Measurements from ENCODE around the gene SYNE1. TPM values are rescaled to one million over a fixed set of nuclear protein-coding genes. Genes with fewer than 3 reads are reported as not detected.

The SYNE1 gene
- total and polyA plus RNA-seq, 2 of the 8 experiments (the other 6 are each of a cell fraction or from before 2014, with no cell fraction given): 2.8 to 5.5 TPM

DNA sequence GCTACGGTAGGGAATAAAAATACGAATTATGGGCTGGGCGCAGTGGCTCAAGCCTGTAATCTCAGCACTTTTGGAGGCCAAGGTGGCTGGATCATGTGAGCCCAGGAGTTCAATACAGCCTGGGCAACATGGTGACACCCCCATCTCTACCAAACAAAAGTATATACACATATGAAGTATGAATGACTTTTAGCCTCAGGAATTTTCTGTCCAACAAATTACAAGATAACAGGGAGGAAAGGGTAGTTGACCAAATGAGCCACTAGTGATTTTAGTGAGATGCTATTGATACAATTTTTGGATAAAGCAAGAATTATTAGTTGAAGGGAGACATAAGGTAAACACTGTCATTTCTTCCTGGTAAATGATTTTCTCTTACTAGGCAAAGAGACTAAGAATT is 328.2 kb downstream of the SYNE1 start:
- no peak overlapping the region for H4K8ac ChIP-seq (ENCODE audit: extremely low read depth, insufficient read depth, low read length)
- H2AFZ ChIP-seq (ENCODE audit: low read length): no peak overlapping the region
- no peaks in the 10 kb centered on the region for H3K9me3 ChIP-seq (ENCODE audit: insufficient read depth in 2 of 2, low read depth in 1 of 2, low read length in 1 of 2)
- ChIA-PET CTCF (ENCODE audit: partially characterized antibody) (interaction anchor here (1.2 kb wide), 1 partner anchor 30 kb away, joined by 4 read pairs; no protein-coding TSS in a partner anchor), POLR2A (ENCODE audit: partially characterized antibody) (no interaction called here)
- H3K4ac ChIP-seq (replicated peaks; ENCODE audit: insufficient read length, low read depth, low read length): no peak overlapping the region
- H3K27me3 ChIP-seq (replicated peaks in 1 of 4; ENCODE audit: control insufficient read depth in 3 of 4, extremely low read depth in 1 of 4, insufficient read depth in 3 of 4, low read length in 3 of 4): no peaks in the 10 kb centered on the region
- no peak overlapping the region for H2BK120ac ChIP-seq (replicated peaks; ENCODE audit: low read depth, low read length)
- no peak overlapping the region for H4K5ac ChIP-seq (ENCODE audit: insufficient read length, low read depth, low read length)
- H3K18ac ChIP-seq (ENCODE audit: extremely low read depth, low read length): no peak overlapping the region
- H3K56ac ChIP-seq (replicated peaks; ENCODE audit: insufficient read length, low read depth, low read length): no peak overlapping the region
- H2AK5ac ChIP-seq (ENCODE audit: low read depth, low read length): no peak overlapping the region
- H2BK15ac ChIP-seq (ENCODE audit: low read length): no peak overlapping the region
- no peaks in the 10 kb centered on the region for H3K79me2 ChIP-seq (ENCODE audit: control insufficient read depth in 1 of 2, insufficient read depth in 2 of 2, low read length in 2 of 2)
- H2BK5ac ChIP-seq (ENCODE audit: low read depth, low read length): no peak overlapping the region
- H4K20me1 ChIP-seq (replicated peaks in 1 of 2; ENCODE audit: control insufficient read depth in 1 of 2, insufficient read depth in 2 of 2, low read length in 2 of 2): no peaks in the 10 kb centered on the region
- H3K23ac ChIP-seq (ENCODE audit: insufficient read length): no peak overlapping the region
- no peak overlapping the region for H2BK12ac ChIP-seq (ENCODE audit: low read depth, low read length)
- WGBS, 2 experiments (ENCODE audit: extremely low coverage in 1 of 2, insufficient coverage in 1 of 2, insufficient read length in 1 of 2, insufficient replicate concordance in 2 of 2, low coverage in 1 of 2, low lambda C conversion rate in 2 of 2, missing lambda C conversion rate in 1 of 2): 85% methylated on average over 3 of the region's 3 CpGs; no CpG with 5 or more reads in 1 of the 2 experiments
- H2BK20ac ChIP-seq (ENCODE audit: low read length): no peak overlapping the region
- no peak overlapping the region for H3K9ac ChIP-seq (replicated peaks in 1 of 4; ENCODE audit: extremely low read depth in 1 of 4, low read depth in 3 of 4, low read length in 3 of 4)
- no peaks in the 10 kb centered on the region for H3K36me3 ChIP-seq (ENCODE audit: control insufficient read depth in 2 of 4, insufficient read depth in 4 of 4, low read length in 3 of 4)
- H4K91ac ChIP-seq (replicated peaks; ENCODE audit: insufficient read length, low read length): no peak overlapping the region
- H3K79me1 ChIP-seq (ENCODE audit: low read depth, low read length): no peaks in the 10 kb centered on the region
- H3K4me3 ChIP-seq (ENCODE audit: extremely low read depth in 1 of 4, insufficient read depth in 2 of 4, low read depth in 3 of 4, low read length in 4 of 4): no peak overlapping the region
- no peaks in the 10 kb centered on the region for H3K23me2 ChIP-seq (ENCODE audit: low read depth, low read length)
- no peak overlapping the region for H3K14ac ChIP-seq (ENCODE audit: insufficient read length)
- FAIRE-seq (no peak), DNase-seq (ENCODE audit: low read depth in 1 of 2, low spot score in 2 of 2) (no peak)
- no peak overlapping the region for H3K27ac ChIP-seq (ENCODE audit: low read depth, low read length)
- H3K4me2 ChIP-seq (ENCODE audit: insufficient read depth in 1 of 2, low read depth in 2 of 2, low read length in 2 of 2): no peak overlapping the region
- H3K4me1 ChIP-seq (replicated peaks in 1 of 4; ENCODE audit: control insufficient read depth in 3 of 4, insufficient read depth in 4 of 4, low read length in 3 of 4): no peaks in the 10 kb centered on the region
- TF ChIP-seq, protein P1, sequence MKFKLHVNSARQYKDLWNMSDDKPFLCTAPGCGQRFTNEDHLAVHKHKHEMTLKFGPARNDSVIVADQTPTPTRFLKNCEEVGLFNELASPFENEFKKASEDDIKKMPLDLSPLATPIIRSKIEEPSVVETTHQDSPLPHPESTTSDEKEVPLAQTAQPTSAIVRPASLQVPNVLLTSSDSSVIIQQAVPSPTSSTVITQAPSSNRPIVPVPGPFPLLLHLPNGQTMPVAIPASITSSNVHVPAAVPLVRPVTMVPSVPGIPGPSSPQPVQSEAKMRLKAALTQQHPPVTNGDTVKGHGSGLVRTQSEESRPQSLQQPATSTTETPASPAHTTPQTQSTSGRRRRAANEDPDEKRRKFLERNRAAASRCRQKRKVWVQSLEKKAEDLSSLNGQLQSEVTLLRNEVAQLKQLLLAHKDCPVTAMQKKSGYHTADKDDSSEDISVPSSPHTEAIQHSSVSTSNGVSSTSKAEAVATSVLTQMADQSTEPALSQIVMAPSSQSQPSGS (IDR thresholded peaks at IDR 0.05; ENCODE audit: low read length): no peak
- TF ChIP-seq JUN (IDR thresholded peaks at IDR 0.05; ENCODE audit: low read depth, low read length) (no peak), CEBPB (IDR thresholded peaks at IDR 0.05; ENCODE audit: low read depth, low read length) (no peak), TAF1 (IDR thresholded peaks at IDR 0.05; ENCODE audit: low read depth, low read length) (no peak), RFX5 (IDR thresholded peaks at IDR 0.05; ENCODE audit: borderline replicate concordance, low read depth, low read length) (no peak), POLR2AphosphoS5 (IDR thresholded peaks at IDR 0.05; ENCODE audit: low read depth, low read length) (no peak), RBBP5 (IDR thresholded peaks at IDR 0.05; ENCODE audit: borderline replicate concordance, low read depth, low read length) (no peak), ZNF274 (IDR thresholded peaks at IDR 0.05; ENCODE audit: borderline replicate concordance, extremely low read depth, low read length) (no peak), EGR1 (IDR thresholded peaks at IDR 0.05; ENCODE audit: borderline replicate concordance, low read depth, low read length) (no peak), SP2 (IDR thresholded peaks at IDR 0.05; ENCODE audit: low read length) (no peak)
- TF ChIP-seq, protein P2, sequence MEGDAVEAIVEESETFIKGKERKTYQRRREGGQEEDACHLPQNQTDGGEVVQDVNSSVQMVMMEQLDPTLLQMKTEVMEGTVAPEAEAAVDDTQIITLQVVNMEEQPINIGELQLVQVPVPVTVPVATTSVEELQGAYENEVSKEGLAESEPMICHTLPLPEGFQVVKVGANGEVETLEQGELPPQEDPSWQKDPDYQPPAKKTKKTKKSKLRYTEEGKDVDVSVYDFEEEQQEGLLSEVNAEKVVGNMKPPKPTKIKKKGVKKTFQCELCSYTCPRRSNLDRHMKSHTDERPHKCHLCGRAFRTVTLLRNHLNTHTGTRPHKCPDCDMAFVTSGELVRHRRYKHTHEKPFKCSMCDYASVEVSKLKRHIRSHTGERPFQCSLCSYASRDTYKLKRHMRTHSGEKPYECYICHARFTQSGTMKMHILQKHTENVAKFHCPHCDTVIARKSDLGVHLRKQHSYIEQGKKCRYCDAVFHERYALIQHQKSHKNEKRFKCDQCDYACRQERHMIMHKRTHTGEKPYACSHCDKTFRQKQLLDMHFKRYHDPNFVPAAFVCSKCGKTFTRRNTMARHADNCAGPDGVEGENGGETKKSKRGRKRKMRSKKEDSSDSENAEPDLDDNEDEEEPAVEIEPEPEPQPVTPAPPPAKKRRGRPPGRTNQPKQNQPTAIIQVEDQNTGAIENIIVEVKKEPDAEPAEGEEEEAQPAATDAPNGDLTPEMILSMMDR (IDR thresholded peaks at IDR 0.05; ENCODE audit: control extremely low read depth in 1 of 3, insufficient read depth in 1 of 3, low read depth in 1 of 3, low read length in 3 of 3): no peak

Measured in H1 (cell line).